NT2/D1 (cell line): Measurements from ENCODE around the gene SPPL2B.
A peak's percentile ranks its signal among the peaks of the same experiment; 100 is the strongest.

ENCODE experiments used
- DNase-seq: peaks from one replicate; pipeline ENCODE4 v3.0.0-alpha.2; 2011; ENCODE audit warnings: low read depth, low spot score
- H3K27me3 ChIP-seq: 2 replicates; pipeline ENCODE4 v1.6.0; 2011; ENCODE audit warnings: mild to moderate bottlenecking; ENCODE audit not compliant: insufficient read length, insufficient read depth
- H3K36me3 ChIP-seq: 2 replicates; pipeline ENCODE4 v1.6.1; 2011; ENCODE audit warnings: mild to moderate bottlenecking, low read length, mixed read lengths; ENCODE audit not compliant: insufficient read depth, insufficient read length
- H3K4me1 ChIP-seq: 2 replicates; pipeline ENCODE4 v1.5.1; 2011; ENCODE audit not compliant: insufficient read depth, insufficient read length
- H3K4me3 ChIP-seq: 2 replicates; pipeline ENCODE4 v1.5.1; 2011; ENCODE audit warnings: low read depth; ENCODE audit not compliant: insufficient read length
- H3K9ac ChIP-seq: 2 replicates; pipeline ENCODE4 v1.6.0; 2011; ENCODE audit warnings: low read depth; ENCODE audit not compliant: insufficient read length
- H3K9me3 ChIP-seq: 2 replicates; pipeline ENCODE4 v1.5.1; 2011; ENCODE audit warnings: mild to moderate bottlenecking, low read length; ENCODE audit not compliant: insufficient read depth
- SUZ12 ChIP-seq: IDR thresholded peaks from 2 replicates; pipeline ENCODE4 v1.6.1; 2011; ENCODE audit not compliant: insufficient read length, insufficient read depth; ENCODE audit errors: extremely low read depth
- YY1 ChIP-seq: IDR thresholded peaks from 2 replicates; pipeline ENCODE4 v1.6.1; 2011; ENCODE audit not compliant: insufficient read length, insufficient read depth
- ZNF274 ChIP-seq: IDR thresholded peaks from 2 replicates; pipeline ENCODE4 v1.6.1; 2011; ENCODE audit warnings: mild to moderate bottlenecking, low read depth, low read length

SPPL2B gene

DNA sequence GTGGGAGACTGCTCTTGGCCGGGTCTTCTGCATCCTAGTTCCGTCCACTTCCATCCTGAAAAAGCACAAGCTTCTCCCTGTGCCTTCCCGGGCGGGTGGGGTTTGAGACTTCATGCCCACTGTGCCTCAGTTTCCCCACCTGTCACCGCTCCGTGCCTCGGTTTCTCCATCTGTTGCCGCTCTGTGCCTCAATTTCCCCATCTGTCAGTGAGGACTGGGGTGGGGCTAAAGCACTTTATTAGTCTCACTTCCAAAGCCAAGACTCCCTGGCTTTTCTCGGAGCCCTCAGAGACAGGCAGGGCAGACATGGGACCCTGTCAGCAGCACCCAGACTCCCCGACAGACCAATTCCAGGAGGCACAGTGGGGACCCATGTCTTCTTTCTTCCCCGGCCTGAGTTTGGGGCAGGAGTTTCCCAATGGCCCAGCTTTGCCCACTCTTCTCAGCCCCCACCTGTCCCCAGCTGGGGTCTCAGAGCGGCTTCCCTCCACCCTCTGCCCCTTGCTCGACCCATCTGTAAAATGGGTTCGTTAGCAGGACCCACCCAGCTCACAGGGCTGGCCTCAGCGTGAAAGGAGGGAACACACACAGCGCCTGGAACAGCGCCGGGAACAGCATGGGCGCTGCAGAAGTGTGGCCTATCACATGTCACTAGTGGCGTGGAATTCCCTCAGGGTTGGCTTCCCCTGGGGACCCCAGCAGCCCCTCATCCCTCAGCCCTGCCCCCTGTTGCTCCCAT, 41.9 kb upstream of the SPPL2B start:
- no peak for DNase-seq
- H3K27me3 ChIP-seq: peaks cover 79% of the 10 kb centered on the region
- TF ChIP-seq SUZ12 (no peak), YY1 (no peak), ZNF274 (no peak)

DNA sequence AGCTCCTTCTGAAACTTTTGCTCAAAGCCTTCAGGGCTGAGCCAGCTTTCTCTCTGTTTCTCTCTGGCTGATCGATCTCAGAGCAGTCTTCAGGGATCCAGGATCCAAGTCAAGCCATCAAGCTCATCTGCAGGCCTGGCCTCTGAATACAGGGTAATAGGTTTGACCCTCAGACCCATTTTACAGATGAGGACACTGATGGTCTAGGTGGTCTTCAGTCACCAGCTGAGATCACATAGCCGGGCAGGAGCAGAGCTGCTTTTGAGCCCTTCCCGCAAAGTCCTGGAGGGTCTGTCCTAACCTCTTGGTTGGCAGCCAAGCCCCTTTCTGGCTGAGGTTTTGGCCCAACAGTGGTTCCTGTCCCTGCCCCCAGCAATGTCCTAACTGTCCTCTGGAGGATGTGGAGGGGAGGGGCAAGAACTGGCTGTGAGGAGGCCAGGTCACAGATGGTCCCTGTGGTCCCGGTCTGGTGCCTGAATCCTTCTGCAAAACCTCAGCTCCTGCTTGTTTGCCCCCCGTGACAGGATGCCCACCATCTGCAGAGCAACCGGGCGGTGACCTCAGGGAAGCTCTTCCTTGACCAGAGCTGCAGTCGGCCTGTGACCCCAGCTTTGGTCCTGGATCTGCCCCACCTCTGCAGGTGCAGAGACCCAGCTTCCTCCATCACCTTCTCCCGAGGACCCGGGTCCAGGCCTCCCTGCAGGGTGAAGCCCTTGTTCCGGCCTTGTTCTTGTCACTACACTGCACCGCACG, 40.7 kb upstream of the SPPL2B start:
- no peak overlapping the region for H3K4me3 ChIP-seq
- TF ChIP-seq YY1 (no peak), ZNF274 (no peak), SUZ12 (no peak)
- peaks cover 78% of the 10 kb centered on the region for H3K27me3 ChIP-seq
- H3K9ac ChIP-seq: no peak overlapping the region
- H3K4me1 ChIP-seq: peaks cover 20% of the 10 kb centered on the region
- no peak for DNase-seq
- no peaks in the 10 kb centered on the region for H3K36me3 ChIP-seq
- H3K9me3 ChIP-seq: no peaks in the 10 kb centered on the region

More for the DNA sequence above, 41.9 kb upstream of the SPPL2B start:
- Histone ChIP-seq H3K36me3 (no peaks in the 10 kb centered on the region), H3K4me1 (peaks cover 20% of the 10 kb centered on the region), H3K9me3 (no peaks in the 10 kb centered on the region), H3K4me3 (no peak overlapping the region), H3K9ac (no peak overlapping the region)

DNA sequence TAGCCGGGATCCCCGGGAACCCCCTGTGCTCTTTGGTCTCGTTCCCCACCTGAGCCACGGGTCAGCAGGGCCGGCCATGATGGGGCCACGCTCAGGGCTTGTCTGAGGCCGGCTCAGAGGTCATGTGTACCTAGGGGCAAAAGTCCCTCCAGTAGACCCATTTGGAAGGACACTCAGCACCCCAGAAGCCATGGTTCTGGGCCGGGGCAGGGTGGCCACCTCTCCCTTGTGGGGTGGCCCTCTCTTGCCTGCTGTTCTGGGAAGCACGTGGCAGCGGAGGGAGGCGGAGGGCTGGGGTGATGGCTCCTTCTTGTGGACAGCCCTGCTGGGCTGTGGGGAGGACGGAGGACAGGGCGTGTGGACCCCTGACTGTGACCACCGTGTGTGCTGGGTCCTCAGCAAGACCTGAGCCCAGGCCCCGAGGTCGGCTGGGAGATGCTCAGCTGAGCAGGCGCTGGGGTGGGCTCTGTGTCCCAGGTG, 40.1 kb upstream of the SPPL2B start:
- Histone ChIP-seq H3K9ac (no peak overlapping the region), H3K36me3 (no peaks in the 10 kb centered on the region)

DNA sequence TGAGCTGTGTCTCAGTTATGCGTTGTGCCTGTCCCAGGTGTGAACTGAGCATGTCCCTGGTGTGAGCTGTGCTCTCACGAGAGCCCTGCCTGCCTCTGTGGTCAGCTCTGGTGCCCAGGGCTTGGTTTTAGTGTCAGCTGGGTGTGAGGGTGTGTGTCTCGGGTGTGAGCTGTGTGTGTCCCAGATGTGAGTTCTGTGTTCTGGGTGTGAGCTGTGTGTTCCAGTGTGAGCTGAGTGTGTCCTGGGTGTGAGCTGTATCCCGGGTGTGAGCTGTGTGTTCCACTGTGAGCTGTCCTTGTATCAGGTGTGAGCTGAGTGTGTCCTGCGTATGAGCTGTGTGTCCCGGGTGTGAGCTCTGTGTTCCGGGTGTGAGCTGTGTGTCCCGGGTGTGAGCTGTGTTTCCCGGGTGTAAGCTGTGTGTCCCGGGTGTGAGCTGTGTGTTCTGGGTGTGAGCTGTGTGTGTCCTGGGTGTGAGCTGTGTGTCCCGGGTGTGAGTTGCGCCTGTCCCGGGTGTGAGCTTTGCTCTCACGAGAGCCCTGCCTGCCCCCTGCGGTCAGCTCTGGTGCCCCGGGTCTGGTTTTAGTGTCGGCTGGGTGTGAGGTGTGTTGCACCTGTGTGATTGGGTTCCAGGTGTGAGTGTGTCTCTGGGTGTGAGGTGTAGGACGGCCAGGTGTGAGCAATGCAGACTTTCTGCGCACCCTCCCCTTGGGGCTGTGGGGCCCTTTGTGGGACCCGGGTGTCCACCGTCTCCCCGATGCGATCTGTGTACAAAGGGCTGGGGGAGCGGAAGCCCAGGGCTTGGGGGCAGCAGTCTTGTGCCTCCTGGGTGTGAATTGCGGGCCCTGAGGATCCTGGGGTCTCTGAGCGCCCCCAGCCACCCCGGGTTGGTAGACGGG, 39.4 kb upstream of the SPPL2B start:
- Histone ChIP-seq H3K4me3 (no peak overlapping the region), H3K27me3 (peaks cover 83% of the 10 kb centered on the region)
- DNase-seq: no peak

More for the DNA sequence above, 40.1 kb upstream of the SPPL2B start:
- Histone ChIP-seq H3K4me1 (peaks cover 20% of the 10 kb centered on the region), H3K27me3 (peaks cover 76% of the 10 kb centered on the region), H3K4me3 (no peak overlapping the region), H3K9me3 (no peaks in the 10 kb centered on the region)
- TF ChIP-seq ZNF274 (no peak), YY1 (no peak), SUZ12 (no peak)
- DNase-seq: no peak

GRCh38 chr19:2289714-2290435, 38.6 kb upstream of the SPPL2B start:
- DNase-seq: no peak
- peak overlapping the region; percentile 27 for H3K9ac ChIP-seq

More for the DNA sequence above, 39.4 kb upstream of the SPPL2B start:
- H3K36me3 ChIP-seq: no peaks in the 10 kb centered on the region
- TF ChIP-seq YY1 (no peak), ZNF274 (no peak), SUZ12 (no peak)
- H3K9ac ChIP-seq: no peak overlapping the region
- no peaks in the 10 kb centered on the region for H3K9me3 ChIP-seq
- peaks cover 20% of the 10 kb centered on the region for H3K4me1 ChIP-seq

GRCh38 chr19:2290441-2291184, 37.9 kb upstream of the SPPL2B start:
- TF ChIP-seq ZNF274 (no peak), YY1 (no peak), SUZ12 (peak; percentile 91)
- no peaks in the 10 kb centered on the region for H3K36me3 ChIP-seq
- peak overlapping the region; percentile 27 for H3K9ac ChIP-seq
- peaks cover 85% of the 10 kb centered on the region for H3K27me3 ChIP-seq
- peak overlapping the region; percentile 40 for H3K4me3 ChIP-seq
- no peaks in the 10 kb centered on the region for H3K9me3 ChIP-seq
- H3K4me1 ChIP-seq: peaks cover 20% of the 10 kb centered on the region
- no peak for DNase-seq

More at GRCh38 chr19:2289714-2290435, 38.6 kb upstream of the SPPL2B start:
- Histone ChIP-seq H3K27me3 (peaks cover 87% of the 10 kb centered on the region), H3K9me3 (no peaks in the 10 kb centered on the region), H3K36me3 (no peaks in the 10 kb centered on the region), H3K4me1 (peaks cover 20% of the 10 kb centered on the region), H3K4me3 (peak overlapping the region; percentile 40)
- TF ChIP-seq SUZ12 (no peak), YY1 (no peak), ZNF274 (no peak)
